ENCODE data around the gene IL1RAPL1. TPM values are rescaled to one million over a fixed set of nuclear protein-coding genes. Genes with fewer than 3 reads are reported as not detected.

Gene IL1RAPL1
- polyA plus RNA-seq, 2 of the 4 experiments (the other 2 are of a cell fraction): not detected

- POLR2A ChIA-PET: no interaction called here
- peak; percentile 25 to 70 for DNase-seq (ENCODE audit: low read depth in 1 of 2, low spot score in 1 of 2)
- Histone ChIP-seq H3K27ac (peak overlapping the region; percentile 50 to 69; a peak in 5 of 6 replicates), H3K4me1 (0 out of 3 replicates have a peak, but pooled peaks cover 3% of the 10 kb centered on the region), H3K4me3 (peak overlapping the region; percentile 38), H3K9me3 (no peaks in the 10 kb centered on the region), H3K4me2 (peak overlapping the region; percentile 74)
- FAIRE-seq: no peak
- WGBS (ENCODE audit: missing lambda C conversion rate): 16% methylated on average over 10 of the region's 10 CpGs
- ATAC-seq: peak; percentile 100
- peak; percentile 51 to 55 for TF ChIP-seq RAD21 (conservative IDR thresholded peaks at IDR 0.05 in 1 of 2, IDR thresholded peaks at IDR 0.05 in 1 of 2)
- TF ChIP-seq SMC3 (IDR thresholded peaks at IDR 0.05): peak; percentile 42; the same call in 2 of the 3 replicates
- TF ChIP-seq CTCF (IDR thresholded peaks at IDR 0.05): peak; percentile 63
- TF ChIP-seq ATOH8 (CRISPR knock-in tag; IDR thresholded peaks at IDR 0.05; ENCODE audit: low read depth): no peak
- no peak for TF ChIP-seq FOSB (CRISPR knock-in tag; IDR thresholded peaks at IDR 0.05)
- CTCF ChIA-PET: interaction anchor here (0.7 to 2.0 kb wide), 16 partner anchors 9 to 433 kb away, joined by 3 to 9 read pairs (median 4); no protein-coding TSS in a partner anchor
Observed at GRCh38 chrX:29478336-29479069, 891.3 kb downstream of the IL1RAPL1 start.

- Histone ChIP-seq H3K4me1 (0 out of 3 replicates have a peak, but pooled peaks cover 10% of the 10 kb centered on the region), H3K4me2 (no peak overlapping the region), H3K9me3 (no peaks in the 10 kb centered on the region), H3K27ac (no peak overlapping the region), H3K4me3 (no peak overlapping the region)
- 81% methylated on average over 2 of the region's 2 CpGs for WGBS (ENCODE audit: missing lambda C conversion rate)
- TF ChIP-seq NR3C1 (IDR thresholded peaks at IDR 0.05): no peak
- no peak for TF ChIP-seq MAFK (IDR thresholded peaks at IDR 0.05; ENCODE audit: partially characterized antibody)
- ChIA-PET POLR2A (no interaction called here), CTCF (interaction anchor here (1.4 kb wide), 1 partner anchor 9 kb away, joined by 4 read pairs; no protein-coding TSS in a partner anchor)
- DNase-seq (ENCODE audit: low read depth in 1 of 2, low spot score in 1 of 2): no peak
- FAIRE-seq: no peak
- no peak for ATAC-seq
Observed at GRCh38 chrX:29487214-29487613, 900.0 kb downstream of the IL1RAPL1 start.

- Histone ChIP-seq H3K27ac (no peak overlapping the region), H3K9me3 (no peaks in the 10 kb centered on the region), H3K4me3 (no peak overlapping the region), H3K4me2 (no peak overlapping the region), H3K4me1 (0 out of 3 replicates have a peak, but pooled peaks cover 10% of the 10 kb centered on the region)
- ATAC-seq: no peak
- peak; percentile 43 for FAIRE-seq
- DNase-seq (ENCODE audit: low read depth in 1 of 2, low spot score in 1 of 2): no peak
- ChIA-PET POLR2A (no interaction called here), CTCF (interaction anchor here (1.4 kb wide), 1 partner anchor 10 kb away, joined by 4 read pairs; no protein-coding TSS in a partner anchor)
- 72% methylated on average over 1 of the region's 1 CpG for WGBS (ENCODE audit: missing lambda C conversion rate)
- no peak for TF ChIP-seq POLR2A (IDR thresholded peaks at IDR 0.05; ENCODE audit: low read length)
- no peak for TF ChIP-seq ESRRA (IDR thresholded peaks at IDR 0.05; ENCODE audit: borderline replicate concordance, low read length)
- TF ChIP-seq ZFP36 (IDR thresholded peaks at IDR 0.05; ENCODE audit: borderline replicate concordance, partially characterized antibody): no peak
- no peak for TF ChIP-seq EHMT2 (IDR thresholded peaks at IDR 0.05; ENCODE audit: low read depth)
- no peak for TF ChIP-seq PHF8 (IDR thresholded peaks at IDR 0.05; ENCODE audit: borderline replicate concordance, low read depth)
- no peak for TF ChIP-seq HOXB5 (CRISPR knock-in tag; IDR thresholded peaks at IDR 0.05)
- no peak for TF ChIP-seq TP53 (CRISPR knock-in tag; IDR thresholded peaks at IDR 0.05)
- TF ChIP-seq CHD2 (IDR thresholded peaks at IDR 0.05; ENCODE audit: low read length, partially characterized antibody): no peak
- no peak for TF ChIP-seq MYC (IDR thresholded peaks at IDR 0.05; ENCODE audit: borderline replicate concordance, low read length)
- TF ChIP-seq NFE2L2 (conservative IDR thresholded peaks at IDR 0.05; ENCODE audit: low read length): no peak
- no peak for TF ChIP-seq USF2 (IDR thresholded peaks at IDR 0.05)
- no peak for TF ChIP-seq FOSL2 (IDR thresholded peaks at IDR 0.05)
- TF ChIP-seq FOSL2 (CRISPR knock-in tag; IDR thresholded peaks at IDR 0.05): no peak
- no peak for TF ChIP-seq SREBF2 (IDR thresholded peaks at IDR 0.05)
- TF ChIP-seq RAD21 (conservative IDR thresholded peaks at IDR 0.05 in 1 of 2, IDR thresholded peaks at IDR 0.05 in 1 of 2): no peak
- TF ChIP-seq HEYL (CRISPR knock-in tag; IDR thresholded peaks at IDR 0.05): no peak
- TF ChIP-seq NR3C1 (IDR thresholded peaks at IDR 0.05): no peak
- no peak for TF ChIP-seq CBX2 (IDR thresholded peaks at IDR 0.05; ENCODE audit: borderline replicate concordance, low read depth)
- no peak for TF ChIP-seq HES2 (IDR thresholded peaks at IDR 0.05)
- TF ChIP-seq JUN (IDR thresholded peaks at IDR 0.05): no peak
- TF ChIP-seq RNF2 (IDR thresholded peaks at IDR 0.05; ENCODE audit: borderline replicate concordance, low read depth): no peak
Observed at GRCh38 chrX:29487714-29488113, 900.5 kb downstream of the IL1RAPL1 start.
